HL-60 (cell line): ENCODE measurements around the gene AQP12A.

Experiments
- DNase-seq, 2 experiments: peaks; one replicate each; pipeline ENCODE4 v3.0.0-alpha.2; 2010 to 2020; ENCODE audit warnings: low read depth in 1 of 2, low spot score in 1 of 2
- H3K27ac ChIP-seq: fragments of 250-450 bp; sonication (Bioruptor Pico); replicated peaks from 2 replicates; pipeline ENCODE4 v1.5.1; 2020; ENCODE audit warnings: mild to moderate bottlenecking, moderate library complexity
- H3K27me3 ChIP-seq: fragments of 250-450 bp; sonication (Bioruptor Pico); 2 replicates; pipeline ENCODE4 v1.5.1; 2021; ENCODE audit warnings: mild to moderate bottlenecking, moderate library complexity; ENCODE audit not compliant: insufficient read depth, poor library complexity, severe bottlenecking
- H3K4me3 ChIP-seq: replicated peaks from 2 replicates; pipeline ENCODE4 v1.5.1; 2011; ENCODE audit warnings: mild to moderate bottlenecking, control low read depth, low read length; ENCODE audit not compliant: insufficient read depth
- CTCF ChIP-seq: IDR thresholded peaks from one replicate; pipeline ENCODE4 v1.5.1; 2011; ENCODE audit warnings: low read length, control low read depth, inconsistent platforms; ENCODE audit not compliant: insufficient read depth
- GABPA ChIP-seq: IDR thresholded peaks from 2 replicates; pipeline ENCODE4 v1.6.1; 2012; ENCODE audit warnings: low read depth
- POLR2AphosphoS5 ChIP-seq: IDR thresholded peaks from 2 replicates; pipeline ENCODE4 v1.6.1; 2012; ENCODE audit warnings: low read depth
- SPI1 ChIP-seq: IDR thresholded peaks from 2 replicates; pipeline ENCODE4 v1.6.1; 2012; ENCODE audit warnings: low read depth, mild to moderate bottlenecking, borderline replicate concordance
- TF ChIP-seq, protein P1 (sequence below): IDR thresholded peaks from 2 replicates; pipeline ENCODE4 v1.6.1; 2012; ENCODE audit warnings: low read depth; ENCODE audit not compliant: insufficient replicate concordance

AQP12A gene

GRCh38 chr2:240736281-240737250 is 44.9 kb downstream of the AQP12A start:
- H3K27ac ChIP-seq = no peak overlapping the region
- TF ChIP-seq, protein P1, sequence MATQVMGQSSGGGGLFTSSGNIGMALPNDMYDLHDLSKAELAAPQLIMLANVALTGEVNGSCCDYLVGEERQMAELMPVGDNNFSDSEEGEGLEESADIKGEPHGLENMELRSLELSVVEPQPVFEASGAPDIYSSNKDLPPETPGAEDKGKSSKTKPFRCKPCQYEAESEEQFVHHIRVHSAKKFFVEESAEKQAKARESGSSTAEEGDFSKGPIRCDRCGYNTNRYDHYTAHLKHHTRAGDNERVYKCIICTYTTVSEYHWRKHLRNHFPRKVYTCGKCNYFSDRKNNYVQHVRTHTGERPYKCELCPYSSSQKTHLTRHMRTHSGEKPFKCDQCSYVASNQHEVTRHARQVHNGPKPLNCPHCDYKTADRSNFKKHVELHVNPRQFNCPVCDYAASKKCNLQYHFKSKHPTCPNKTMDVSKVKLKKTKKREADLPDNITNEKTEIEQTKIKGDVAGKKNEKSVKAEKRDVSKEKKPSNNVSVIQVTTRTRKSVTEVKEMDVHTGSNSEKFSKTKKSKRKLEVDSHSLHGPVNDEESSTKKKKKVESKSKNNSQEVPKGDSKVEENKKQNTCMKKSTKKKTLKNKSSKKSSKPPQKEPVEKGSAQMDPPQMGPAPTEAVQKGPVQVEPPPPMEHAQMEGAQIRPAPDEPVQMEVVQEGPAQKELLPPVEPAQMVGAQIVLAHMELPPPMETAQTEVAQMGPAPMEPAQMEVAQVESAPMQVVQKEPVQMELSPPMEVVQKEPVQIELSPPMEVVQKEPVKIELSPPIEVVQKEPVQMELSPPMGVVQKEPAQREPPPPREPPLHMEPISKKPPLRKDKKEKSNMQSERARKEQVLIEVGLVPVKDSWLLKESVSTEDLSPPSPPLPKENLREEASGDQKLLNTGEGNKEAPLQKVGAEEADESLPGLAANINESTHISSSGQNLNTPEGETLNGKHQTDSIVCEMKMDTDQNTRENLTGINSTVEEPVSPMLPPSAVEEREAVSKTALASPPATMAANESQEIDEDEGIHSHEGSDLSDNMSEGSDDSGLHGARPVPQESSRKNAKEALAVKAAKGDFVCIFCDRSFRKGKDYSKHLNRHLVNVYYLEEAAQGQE = no peak
- TF ChIP-seq CTCF = no peak
- TF ChIP-seq SPI1 = no peak
- no peak for TF ChIP-seq POLR2AphosphoS5
- no peak for TF ChIP-seq GABPA
- peaks cover 7% of the 10 kb centered on the region for H3K27me3 ChIP-seq
- no peak overlapping the region for H3K4me3 ChIP-seq
- no peak for DNase-seq

- Histone ChIP-seq H3K27ac (no peak overlapping the region), H3K27me3 (peaks cover 7% of the 10 kb centered on the region), H3K4me3 (no peak overlapping the region)
- TF ChIP-seq, protein P1 = no peak
- no peak for TF ChIP-seq CTCF
- TF ChIP-seq GABPA = no peak
- TF ChIP-seq SPI1 = no peak
- TF ChIP-seq POLR2AphosphoS5 = no peak
- no peak for DNase-seq
These were observed 45.8 kb downstream of the AQP12A start for GRCh38 chr2:240737512-240737911.

- no peak for TF ChIP-seq SPI1
- TF ChIP-seq, protein P1 = no peak
- TF ChIP-seq GABPA = no peak
- TF ChIP-seq POLR2AphosphoS5 = no peak
- TF ChIP-seq CTCF = no peak
- DNase-seq = no peak
- no peak overlapping the region for H3K27ac ChIP-seq
- H3K27me3 ChIP-seq = peaks cover 7% of the 10 kb centered on the region
- no peak overlapping the region for H3K4me3 ChIP-seq
These were observed 46.3 kb downstream of the AQP12A start for GRCh38 chr2:240737958-240738357.
